Measurements from ENCODE around the gene TBCD.
"Not testable (repeated sequence)": the region's sequence is repeated elsewhere in the genome, so short reads cannot be mapped to it uniquely, and the experiment has no call there.

Gene TBCD

GRCh38 chr17:82949984-82950383 lies 198.1 kb downstream of the TBCD start:
- ChIA-PET POLR2A (no interaction called here), CTCF (no interaction called here)
- no peak for TF ChIP-seq CTCF (IDR thresholded peaks at IDR 0.05; ENCODE audit: insufficient read depth, low read length, missing control alignments)

GRCh38 chr17:82950525-82951102 lies 198.7 kb downstream of the TBCD start:
- CTCF ChIA-PET, result no interaction called here
- H3K4me3 ChIP-seq (ENCODE audit: low read depth, low read length), result no peak overlapping the region
- DNase-seq (ENCODE audit: low read depth, low spot score), result no peak

More at GRCh38 chr17:82949984-82950383, 198.1 kb downstream of the TBCD start:
- DNase-seq (ENCODE audit: low read depth, low spot score), result no peak
- H3K4me3 ChIP-seq (ENCODE audit: low read depth, low read length), result no peak overlapping the region

GRCh38 chr17:82952019-82952418 lies 200.2 kb downstream of the TBCD start:
- no peak overlapping the region for H3K4me3 ChIP-seq (ENCODE audit: low read depth, low read length)
- CTCF ChIA-PET, result interaction anchor here (3.7 kb wide), 1 partner anchor 11 kb away, joined by 16 read pairs; no protein-coding TSS in a partner anchor
- no peak for TF ChIP-seq CTCF (IDR thresholded peaks at IDR 0.05; ENCODE audit: insufficient read depth, low read length, missing control alignments)
- POLR2A ChIA-PET, result no interaction called here
- DNase-seq (ENCODE audit: low read depth, low spot score), result no peak

More at GRCh38 chr17:82950525-82951102, 198.7 kb downstream of the TBCD start:
- POLR2A ChIA-PET, result no interaction called here
- no peak for TF ChIP-seq CTCF (IDR thresholded peaks at IDR 0.05; ENCODE audit: insufficient read depth, low read length, missing control alignments)

GRCh38 chr17:82955106-82955505 lies 203.2 kb downstream of the TBCD start:
- POLR2A ChIA-PET; DNase-seq (ENCODE audit: low read depth, low spot score); H3K4me3 ChIP-seq (ENCODE audit: low read depth, low read length): not testable (repeated sequence)
- CTCF ChIA-PET, result interaction anchor here (0.7 to 3.7 kb wide), 2 partner anchors 8 to 175 kb away, joined by 3 to 16 read pairs; no protein-coding TSS in a partner anchor

- DNase-seq (ENCODE audit: low read depth, low spot score); POLR2A ChIA-PET; H3K4me3 ChIP-seq (ENCODE audit: low read depth, low read length): not testable (repeated sequence)
- CTCF ChIA-PET, result interaction anchor here (3.7 kb wide), 1 partner anchor 8 kb away, joined by 16 read pairs; no protein-coding TSS in a partner anchor
Observed at GRCh38 chr17:82955627-82956026, 203.8 kb downstream of the TBCD start.

GRCh38 chr17:82956146-82956725 lies 204.4 kb downstream of the TBCD start:
- no peak for TF ChIP-seq CTCF (IDR thresholded peaks at IDR 0.05; ENCODE audit: insufficient read depth, low read length, missing control alignments)
- ChIA-PET POLR2A (no interaction called here), CTCF (interaction anchor here (0.6 kb wide), 1 partner anchor 174 kb away, joined by 3 read pairs; no protein-coding TSS in a partner anchor)
- DNase-seq (ENCODE audit: low read depth, low spot score), result no peak
- H3K4me3 ChIP-seq (ENCODE audit: low read depth, low read length), result no peak overlapping the region

GRCh38 chr17:82956726-82957468 lies 205.0 kb downstream of the TBCD start:
- DNase-seq (ENCODE audit: low read depth, low spot score), result no peak
- ChIA-PET POLR2A (no interaction called here), CTCF (interaction anchor here (0.6 kb wide), 1 partner anchor 175 kb away, joined by 3 read pairs; no protein-coding TSS in a partner anchor)
- TF ChIP-seq CTCF (IDR thresholded peaks at IDR 0.05; ENCODE audit: insufficient read depth, low read length, missing control alignments), result no peak
- H3K4me3 ChIP-seq (ENCODE audit: low read depth, low read length), result no peak overlapping the region
